Measurements from ENCODE around the gene ZNF398.
A peak's percentile ranks its signal among the peaks of the same experiment; 100 is the strongest.

Gene ZNF398

DNA sequence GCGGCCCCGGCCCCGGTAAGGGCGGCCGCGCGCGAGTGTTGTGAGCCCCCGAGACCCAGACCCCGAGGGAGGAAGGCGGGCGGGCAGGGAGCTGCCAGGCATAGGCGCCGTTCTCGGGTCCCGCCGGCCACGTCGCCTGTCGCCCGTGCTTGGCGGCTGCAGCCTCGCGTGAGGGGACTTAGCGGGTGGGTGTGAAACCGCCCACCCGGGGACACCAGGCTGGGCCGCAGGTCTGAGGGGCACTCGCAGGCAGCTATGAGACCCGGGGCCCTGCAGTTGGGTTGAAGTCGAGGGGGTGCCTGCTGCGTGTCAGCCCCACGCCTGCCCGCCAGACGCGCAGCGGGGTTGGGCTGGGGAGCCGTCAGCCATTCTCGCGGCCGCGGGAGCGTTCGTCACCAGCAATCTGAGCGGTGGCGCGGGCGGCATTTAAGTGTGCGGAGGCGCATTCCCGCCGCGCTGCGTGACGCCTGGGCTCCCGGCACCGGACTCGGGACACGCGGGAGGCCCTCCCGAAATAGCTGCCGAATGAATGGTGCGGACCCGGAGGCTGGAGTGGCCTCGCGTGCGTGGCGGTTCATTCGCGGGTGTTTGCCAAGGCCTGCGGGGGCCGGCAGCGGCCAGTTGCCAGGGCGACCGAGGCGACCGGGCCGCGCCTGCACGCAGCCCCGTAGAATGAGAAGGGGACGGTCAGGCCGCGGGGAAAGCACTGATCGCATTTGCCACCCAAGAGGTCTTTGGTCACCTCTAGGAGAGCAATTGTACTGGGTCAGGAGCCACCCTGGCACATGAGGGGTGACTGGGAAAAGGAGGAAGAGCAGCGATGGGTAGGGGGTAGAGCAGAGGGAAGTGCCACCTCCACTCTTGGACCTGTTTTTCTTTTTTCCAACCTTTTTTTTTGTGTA is 750 bp downstream of the ZNF398 start:
- DNase-seq: peak; percentile 23 to 49 (median 42)

DNA sequence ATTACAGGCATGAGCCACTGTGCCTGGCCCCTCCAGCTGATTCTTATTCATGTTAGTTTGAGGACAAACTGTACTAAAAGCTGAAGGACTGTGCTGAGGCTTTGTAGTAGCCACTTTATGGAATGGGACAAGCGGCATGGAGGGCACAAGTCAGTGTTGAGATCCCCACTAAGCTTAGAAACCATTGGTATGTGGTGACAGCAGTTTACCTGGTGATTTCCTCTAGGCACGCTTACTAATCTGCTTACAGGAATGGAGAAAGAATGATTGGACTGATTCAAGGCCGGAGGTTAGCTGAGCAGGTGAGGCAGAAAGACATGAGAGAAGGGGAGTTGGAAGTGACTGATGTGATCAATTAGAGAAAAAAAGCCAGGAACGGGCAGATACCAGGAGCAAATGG is 3.7 kb downstream of the ZNF398 start:
- no peak for DNase-seq

DNA sequence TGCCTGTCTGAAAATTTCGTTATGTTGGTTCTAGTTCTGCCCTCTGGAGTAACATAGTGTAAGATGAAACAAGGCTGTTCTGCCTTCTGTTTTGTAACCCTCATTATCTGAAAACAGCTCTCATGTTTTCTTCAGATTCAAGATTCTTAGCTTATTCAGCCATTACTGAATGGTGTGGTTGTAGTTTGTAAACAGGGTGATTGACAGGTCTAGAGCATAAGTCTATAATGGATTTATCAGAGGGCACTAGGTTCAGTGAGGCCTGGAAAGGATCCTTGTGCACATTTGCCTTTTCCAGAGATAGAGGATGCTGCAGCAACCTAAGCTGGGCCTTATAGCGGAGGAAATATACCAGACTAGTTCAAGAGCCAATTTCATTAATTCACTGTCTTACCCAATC is 6.1 kb downstream of the ZNF398 start:
- no peak for DNase-seq

DNA sequence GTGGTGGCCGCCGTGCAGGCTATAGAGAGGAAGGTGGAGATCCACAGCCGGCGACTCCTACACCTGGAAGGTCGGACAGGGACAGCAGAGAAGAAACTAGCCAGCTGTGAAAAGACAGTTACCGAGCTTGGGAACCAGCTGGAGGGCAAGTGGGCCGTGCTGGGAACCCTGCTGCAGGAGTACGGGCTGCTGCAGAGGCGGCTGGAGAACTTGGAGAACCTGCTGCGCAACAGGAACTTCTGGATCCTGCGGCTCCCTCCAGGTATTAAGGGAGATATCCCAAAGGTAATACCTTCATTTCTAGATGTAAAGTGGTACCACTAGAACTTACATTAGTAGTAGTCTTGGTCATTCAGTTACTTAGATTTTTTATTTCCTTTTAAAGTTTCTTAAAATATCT is 6.8 kb downstream of the ZNF398 start:
- no peak for DNase-seq

DNA sequence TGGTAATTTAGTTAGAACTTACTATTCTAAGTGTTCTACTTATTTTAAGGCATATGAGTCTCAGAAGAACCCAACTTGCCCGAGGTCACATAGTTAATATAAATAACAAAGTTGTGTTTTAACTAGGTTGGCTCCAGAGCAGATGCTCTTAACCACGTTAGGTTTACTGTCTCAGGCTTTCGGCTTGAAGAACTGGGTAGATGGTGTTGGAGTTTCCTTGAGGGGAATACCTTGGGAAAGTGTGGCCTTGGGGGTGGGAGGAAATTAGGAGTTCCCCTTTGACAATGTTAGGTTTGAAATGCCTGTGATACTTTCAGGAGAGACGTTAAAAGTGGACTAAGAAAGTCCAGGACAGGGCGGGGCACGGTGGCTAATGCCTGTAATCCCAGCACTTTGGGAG is 9.6 kb downstream of the ZNF398 start:
- DNase-seq: no peak

DNA sequence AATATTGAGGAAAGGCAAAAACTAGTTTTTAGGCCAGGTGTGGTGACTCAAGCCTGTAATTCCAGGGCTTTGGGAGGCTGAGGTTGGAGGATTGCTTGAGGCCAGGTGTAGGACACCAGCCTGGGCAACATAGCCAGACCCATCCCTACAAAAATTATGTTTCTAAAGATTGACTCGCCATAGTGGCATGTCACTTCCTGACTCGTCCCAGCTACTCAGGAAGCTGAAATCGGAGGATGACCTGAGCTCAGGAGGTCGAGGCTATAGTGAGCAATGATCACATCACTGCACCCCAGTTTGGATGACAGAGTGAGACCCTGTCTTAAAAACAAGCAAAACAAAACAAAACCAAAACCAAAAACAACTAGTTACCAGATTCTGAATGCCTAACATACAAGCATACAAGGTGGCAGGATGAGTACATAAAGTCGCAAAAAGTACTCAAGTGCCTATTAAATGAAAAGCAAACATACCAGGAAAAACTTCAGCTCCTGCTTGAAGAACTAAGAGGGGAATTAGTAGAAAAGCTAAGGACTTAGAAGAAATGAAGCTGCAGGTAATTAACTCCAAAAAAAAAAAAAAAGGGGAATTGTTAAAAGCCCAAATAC is 14.1 kb downstream of the ZNF398 start:
- no peak for DNase-seq

DNA sequence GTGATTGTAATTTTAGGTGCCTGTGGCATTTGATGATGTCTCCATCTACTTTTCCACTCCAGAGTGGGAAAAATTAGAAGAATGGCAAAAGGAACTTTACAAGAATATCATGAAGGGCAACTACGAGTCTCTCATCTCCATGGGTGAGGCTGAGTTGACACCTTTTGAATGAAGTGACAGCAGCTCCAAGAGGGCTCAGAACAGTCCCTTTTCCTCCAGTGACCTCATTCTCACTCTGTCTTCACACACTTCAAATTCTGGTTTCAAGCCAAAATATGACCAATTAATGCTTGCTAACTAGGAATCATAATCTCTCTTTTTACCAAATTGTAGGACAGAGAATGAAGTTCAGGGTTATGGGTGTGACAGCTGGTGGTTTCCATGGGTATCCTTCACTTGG is 18.9 kb downstream of the ZNF398 start:
- no peak for DNase-seq

DNA sequence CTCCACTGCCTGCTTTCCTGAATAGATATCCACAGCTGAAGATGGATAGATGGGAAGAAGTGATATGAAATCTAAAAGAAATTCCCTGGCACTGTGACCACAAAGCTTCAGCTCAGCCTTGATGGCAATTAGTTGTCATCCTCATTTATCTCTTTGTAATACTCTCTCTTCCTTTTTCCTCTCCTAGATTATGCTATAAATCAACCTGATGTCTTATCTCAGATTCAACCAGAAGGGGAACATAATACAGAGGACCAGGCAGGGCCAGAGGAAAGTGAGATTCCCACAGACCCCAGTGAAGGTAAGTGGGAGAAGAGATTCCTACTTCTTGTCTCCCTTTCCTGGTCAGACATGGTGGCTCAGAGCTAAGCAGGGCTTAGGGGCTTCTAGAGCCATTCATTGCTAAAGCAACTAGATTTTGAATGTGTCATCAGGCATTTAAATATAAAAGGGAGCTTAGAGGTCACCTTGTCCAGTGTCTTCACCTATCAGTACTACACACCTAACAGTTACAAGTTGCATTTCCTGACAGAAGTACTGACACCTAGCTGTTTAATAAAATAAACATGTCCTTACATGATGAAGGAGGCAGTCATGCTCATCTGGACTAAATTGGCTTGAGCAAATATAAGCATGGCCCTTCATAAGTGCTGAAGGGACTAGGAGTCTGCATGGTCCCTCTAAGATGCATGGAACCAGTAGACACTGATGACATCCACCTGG is 19.5 kb downstream of the ZNF398 start:
- DNase-seq: no peak

DNA sequence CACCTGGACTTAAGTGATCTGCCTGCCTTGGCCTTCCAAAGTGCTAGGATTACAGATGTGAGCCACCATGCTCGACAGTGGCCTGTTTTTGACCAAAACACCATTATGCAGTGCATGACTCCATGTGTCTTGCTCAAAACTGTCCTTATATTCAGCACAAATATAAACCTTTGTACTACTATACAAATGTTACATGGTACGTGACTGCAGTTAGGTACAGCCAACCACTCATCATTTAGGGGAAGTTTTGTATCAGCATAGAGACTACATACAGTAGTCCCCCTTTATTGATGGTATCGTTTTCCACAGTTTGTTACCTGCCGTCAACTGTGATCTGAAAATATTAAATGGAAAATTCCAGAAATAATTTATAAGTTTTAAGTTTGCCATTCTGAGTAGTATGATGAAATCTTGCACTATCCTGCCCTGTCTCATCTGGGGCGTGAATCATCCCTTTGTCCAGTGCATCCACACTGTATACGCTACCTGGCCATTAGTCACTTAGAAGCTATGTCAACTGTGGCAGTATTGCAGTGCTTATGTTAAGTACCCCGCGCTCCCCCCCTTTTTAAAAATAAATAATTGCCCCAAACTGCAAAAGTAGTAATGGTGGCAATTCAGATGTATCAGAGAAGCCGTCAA is 24.8 kb downstream of the ZNF398 start:
- DNase-seq: no peak

DNA sequence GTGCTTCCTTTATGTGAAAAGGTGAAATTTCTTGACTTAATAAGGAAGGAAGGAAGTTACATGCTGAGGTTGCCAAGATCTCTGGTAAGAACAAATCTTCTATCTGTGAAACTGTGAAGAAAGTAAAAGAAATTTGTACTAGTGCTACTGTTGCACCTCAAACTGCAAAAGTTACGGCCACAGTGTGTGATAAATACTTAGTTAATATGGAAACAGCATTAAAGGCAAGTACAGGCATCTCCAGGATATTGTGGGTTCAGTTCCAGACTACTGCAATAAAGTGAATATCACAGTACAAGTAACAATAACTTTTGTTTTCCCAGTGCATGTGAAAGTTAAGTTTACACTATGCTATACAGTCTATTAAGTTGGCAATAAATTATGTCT is 25.3 kb downstream of the ZNF398 start:
- no peak for DNase-seq

DNA sequence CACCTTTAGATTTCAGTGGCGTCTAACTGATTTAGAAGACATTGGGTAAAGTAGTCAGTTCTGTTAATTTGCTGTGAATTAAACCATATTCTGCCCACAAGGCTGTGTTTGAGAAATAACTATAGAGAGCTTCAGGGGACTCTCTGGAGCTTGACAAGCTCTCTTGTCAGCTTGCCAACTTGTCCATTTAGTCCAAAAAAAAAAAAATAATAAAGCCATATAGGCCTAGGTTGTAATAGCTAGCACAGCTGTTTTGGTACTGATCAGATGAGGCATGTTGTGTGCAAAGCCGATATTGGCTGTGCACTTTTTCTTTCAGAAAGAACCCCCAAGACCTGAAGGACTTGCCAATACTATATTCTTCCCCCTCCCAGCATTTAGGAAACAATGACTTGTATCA is 27.9 kb downstream of the ZNF398 start:
- DNase-seq: no peak

DNA sequence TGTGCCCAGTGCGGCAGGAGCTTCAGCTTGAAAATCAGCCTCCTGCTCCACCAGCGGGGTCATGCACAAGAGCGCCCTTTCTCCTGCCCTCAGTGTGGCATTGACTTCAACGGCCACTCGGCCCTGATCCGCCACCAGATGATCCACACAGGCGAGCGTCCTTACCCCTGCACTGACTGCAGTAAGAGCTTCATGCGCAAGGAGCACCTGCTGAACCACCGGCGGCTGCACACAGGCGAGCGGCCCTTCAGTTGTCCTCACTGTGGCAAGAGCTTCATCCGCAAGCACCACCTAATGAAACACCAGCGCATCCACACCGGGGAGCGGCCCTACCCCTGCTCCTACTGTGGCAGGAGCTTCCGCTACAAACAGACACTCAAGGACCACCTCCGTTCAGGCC is 32.0 kb downstream of the ZNF398 start:
- DNase-seq: no peak

DNA sequence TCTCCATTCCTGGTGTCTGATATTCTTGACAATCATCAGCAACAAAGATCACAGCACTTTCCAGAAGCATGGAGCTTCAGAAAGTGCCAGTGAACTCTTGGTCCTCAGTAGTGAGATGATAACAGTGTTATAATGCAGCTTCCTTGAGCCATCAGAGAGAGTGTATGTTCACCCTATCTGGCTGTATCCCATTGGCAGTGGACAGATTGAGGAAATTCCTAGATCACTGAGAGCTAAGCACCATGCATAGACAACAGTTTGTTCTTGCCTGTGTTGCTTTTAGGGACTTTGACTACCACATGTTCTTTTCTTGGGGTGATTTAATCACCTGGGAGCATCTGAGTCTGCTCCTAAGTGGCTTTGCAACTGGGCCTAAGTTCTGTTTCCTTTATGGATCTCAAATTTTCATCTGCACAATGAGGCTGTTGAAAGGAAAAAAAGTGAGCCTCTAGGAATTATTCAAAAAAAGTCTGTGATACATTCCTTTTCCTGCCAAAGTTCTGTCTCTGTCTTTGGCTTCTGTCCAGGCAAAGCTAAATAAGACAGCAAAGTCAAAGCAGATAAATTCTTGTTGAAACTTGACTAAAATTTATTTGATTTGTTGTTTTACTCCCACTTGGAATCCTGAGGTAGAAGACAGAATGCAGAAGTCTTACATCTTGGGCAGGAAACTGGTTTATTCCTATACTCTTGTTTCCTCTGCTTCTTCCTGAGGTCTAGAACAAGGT is 33.6 kb downstream of the ZNF398 start:
- DNase-seq: no peak

DNA sequence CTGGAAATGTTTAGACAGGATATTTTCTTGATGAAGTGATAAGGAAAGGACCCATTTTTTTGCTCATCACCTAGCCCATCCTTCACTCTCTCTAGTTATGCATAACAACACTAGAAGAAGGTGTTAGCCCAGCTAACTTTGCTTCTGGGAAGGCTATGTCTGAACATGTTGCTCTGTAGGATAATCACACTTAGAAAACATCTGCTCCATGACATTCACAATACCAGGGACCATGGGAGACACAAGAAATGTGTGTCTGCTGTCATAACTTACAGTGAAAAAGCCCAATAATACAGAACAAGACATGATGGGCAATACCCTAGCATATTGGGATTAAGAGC is 34.2 kb downstream of the ZNF398 start:
- no peak for DNase-seq

DNA sequence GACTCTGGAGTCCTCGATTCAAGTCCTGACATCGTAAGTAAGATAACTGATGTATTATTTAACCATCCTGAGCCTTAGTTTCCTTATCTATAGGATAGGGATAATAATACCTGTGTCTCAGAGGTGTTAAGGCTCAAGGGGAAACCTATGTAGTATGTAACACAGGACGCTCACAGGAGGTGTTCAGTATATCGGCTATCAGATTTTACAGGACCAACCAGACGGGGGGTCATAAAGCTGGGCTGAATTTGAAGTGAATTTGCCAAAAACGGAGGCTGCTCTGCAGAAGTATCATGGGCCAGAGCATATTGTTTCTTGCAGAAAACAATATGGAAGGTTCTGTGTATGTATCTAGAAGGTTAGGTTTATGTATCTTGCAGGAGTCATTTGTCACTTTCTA is 37.0 kb downstream of the ZNF398 start:
- no peak for DNase-seq

DNA sequence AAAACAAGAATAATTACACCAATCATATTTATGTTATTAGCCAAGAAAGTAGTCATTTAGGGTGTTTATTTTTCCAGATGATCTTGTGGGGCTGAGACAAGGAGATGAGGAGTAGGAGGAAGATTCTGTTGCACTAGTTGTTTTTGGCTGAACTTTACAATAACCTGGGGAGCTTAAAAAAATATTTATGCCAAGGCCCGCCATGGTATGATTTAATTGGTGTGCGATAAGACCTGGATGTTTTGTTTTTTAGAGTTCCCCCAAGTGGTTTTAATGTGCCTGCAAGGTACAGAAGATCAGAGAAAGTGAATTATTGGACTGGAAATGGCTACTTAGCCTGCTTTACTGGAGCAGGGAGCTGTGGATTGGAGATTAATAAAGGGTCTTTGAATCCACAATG is 41.0 kb downstream of the ZNF398 start:
- no peak for DNase-seq

DNA sequence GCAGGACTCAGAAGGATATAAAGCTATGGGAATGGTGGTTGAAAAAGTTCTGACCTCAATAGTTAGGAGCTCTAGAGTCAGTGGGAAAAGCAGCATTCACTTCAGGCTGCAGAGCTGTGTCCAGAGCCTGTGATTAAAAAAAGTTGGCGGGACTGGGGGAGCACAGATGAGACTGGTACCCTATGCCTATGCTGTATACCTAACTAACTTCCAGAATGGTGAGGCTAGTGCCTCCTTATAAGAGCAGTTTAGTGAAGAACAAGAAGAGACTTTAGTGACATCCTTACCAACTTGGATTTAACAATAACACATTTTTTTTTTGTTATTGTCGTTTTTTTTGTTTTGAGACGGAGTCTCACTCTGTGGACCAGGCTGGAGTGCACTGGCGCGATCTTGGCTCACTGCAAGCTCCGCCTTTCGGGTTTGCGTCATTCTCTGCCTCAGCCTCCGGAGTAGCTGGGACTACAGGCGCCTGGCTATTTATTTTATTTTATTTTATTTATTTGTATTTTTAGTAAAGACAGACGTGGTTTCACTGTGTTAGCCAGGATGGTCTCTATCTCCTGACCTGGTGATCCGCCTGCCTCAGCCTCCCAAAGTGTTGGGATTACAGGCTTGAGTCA is 41.5 kb downstream of the ZNF398 start:
- DNase-seq: no peak

DNA sequence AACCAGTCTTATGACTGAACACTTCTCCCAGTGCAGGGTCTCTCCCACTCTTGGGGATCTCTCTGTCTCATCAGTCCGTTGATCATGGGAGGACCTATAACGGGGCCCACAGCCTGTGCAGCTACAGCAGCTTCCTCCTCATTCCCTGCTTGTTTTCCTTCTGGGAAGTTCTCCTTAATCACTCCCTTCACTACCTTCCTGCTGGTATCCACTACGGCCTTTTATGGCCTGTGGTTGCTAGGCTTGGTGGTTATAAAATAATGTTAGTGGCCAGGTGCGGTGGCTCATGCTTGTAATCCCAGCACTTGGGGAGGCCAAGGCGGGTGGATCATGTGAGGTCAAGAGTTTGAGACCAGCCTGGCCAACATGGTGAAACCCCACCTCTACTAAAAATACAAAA is 44.6 kb downstream of the ZNF398 start:
- no peak for DNase-seq

DNA sequence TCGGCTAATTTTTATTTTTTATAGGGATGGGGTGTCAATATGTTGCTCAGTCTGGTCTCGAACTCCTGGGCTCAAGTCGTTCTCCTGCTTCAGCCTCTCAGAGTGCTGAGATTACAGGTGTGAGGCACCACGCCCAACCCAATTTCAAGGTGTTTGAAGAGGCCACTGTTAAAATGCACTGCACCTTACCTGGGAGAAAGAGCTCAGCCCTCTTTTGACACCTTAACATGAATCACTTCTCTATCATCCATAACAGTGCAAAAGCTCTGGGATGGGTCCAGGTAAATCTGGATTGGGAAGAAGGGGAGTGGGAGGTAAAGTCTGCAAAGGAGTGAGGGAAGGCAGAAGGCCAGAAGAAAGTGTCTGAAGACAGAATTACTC is 47.5 kb downstream of the ZNF398 start:
- no peak for DNase-seq

DNA sequence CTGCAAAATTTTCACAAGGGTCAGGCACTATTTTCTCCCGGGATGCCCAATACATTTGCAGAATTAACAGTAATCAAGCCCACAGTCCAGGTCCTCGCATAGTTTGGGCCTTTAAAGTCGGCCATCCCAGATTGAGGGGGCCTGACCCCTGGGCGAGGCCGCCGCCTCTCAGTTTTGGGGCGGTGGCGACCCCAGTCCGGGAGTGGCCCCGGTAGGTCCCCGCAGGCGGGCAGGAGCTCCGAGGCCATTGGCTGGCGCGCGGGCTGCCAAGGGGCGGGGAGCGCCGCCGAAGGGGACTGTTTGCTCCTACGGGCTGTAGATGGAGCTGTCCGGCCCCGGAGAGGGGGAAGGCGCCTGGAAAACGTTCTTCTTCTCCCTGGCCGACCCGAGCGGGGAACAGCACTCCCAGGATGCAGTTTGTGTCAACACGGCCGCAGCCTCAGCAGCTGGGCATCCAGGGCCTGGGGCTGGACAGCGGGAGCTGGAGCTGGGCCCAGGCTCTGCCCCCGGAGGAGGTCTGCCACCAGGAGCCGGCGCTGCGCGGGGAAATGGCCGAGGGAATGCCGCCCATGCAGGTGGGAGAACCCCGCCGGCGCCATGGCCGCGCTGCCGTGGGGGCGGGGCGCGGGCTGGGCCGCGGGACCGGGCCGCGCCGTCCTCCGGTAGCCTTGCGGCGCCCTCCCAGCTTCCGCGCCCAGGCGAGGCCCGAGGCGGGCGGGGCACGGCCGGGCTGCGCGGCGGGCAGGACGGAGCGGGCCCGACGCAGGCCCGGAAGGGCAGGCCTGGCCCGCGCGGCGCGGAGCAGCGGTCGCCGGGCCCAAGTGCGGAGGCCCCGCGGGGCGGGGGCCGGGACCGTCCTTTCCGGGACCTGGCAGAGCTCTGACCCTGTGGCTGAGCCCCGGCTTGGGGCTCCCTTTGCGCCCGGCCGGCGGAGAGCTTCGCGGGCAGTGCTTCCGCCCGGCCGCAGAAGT is 48.2 kb downstream of the ZNF398 start, which contains the start of gene ZNF282:
Gene ZNF282 (plus strand): TSS at position 367 of the 971 bp plus-strand sequence. CDS start 44 bp downstream, at position 411.
- peak; percentile 37 to 62 (median 49) for DNase-seq

DNA sequence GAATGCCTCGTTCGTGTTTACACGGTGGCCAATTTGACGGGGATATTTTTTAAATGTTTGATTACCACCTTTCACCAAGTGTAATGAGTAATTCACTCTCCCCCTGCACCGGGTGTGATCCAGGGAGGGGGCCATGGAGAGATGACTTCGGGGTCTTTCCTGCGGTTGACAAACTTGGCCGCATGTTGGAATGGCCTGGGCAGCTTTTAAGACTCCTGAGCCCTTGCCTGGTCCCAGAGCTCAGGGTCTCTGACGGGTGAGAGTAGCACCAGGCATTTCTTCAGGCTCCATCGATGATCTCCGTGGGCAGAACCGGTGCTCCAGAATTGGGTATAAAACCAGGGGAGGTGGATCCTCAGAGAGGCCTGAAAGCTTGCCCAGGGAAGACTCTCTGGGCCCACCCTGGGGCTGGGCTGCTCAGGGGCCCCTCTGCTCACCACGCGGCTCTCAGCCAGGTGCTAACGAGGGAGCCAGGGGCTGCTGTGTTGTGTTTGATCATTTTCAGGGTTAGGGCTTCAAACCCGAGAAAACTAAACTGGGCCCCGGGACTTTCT is 49.0 kb downstream of the ZNF398 start:
- no peak for DNase-seq

Measured in activated CD4-positive, CD25-positive, alpha-beta regulatory T cell (primary cell).